Measurements from ENCODE around the gene ITFG2. TPM values are rescaled to one million over a fixed set of nuclear protein-coding genes. Genes with fewer than 3 reads are reported as not detected.

The ITFG2 gene
- total and polyA plus RNA-seq, 10 of the 15 experiments (the other 5 are each of a cell fraction or from before 2014, with no cell fraction given): 21.2 to 39.5 (median 25.9) TPM

DNA sequence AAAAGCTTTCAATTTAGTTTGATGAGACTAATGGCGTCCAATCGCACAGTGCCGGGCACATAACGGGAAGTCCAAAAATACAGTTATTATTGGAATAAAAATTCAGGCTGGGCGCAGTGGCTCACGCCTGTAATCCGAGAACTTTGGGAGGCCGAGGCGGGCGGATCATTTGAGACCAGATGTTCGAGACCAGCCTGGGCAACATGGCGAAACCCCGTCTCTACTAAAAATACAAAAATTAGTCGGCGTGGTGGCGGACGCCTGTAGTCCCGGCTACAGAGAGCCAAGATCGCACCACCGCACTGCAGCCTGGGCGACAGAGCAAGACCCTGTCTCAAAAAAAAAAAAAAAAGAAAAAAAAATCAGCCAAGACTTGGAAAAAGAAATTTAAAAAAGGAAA is 18.9 kb upstream of the ITFG2 start:
- peaks cover 3 to 6% of the 10 kb centered on the region in 2 experiments; a peak in 3 of 4 replicates for H3K36me3 ChIP-seq (ENCODE audit: control insufficient read depth in 2 of 2, insufficient read depth in 2 of 2, low read length in 1 of 2)
- TF ChIP-seq RELB (IDR thresholded peaks at IDR 0.05; ENCODE audit: low read depth) (no peak), POU2F2 (IDR thresholded peaks at IDR 0.05; ENCODE audit: borderline replicate concordance, low read depth, low read length) (no peak), IKZF2 (IDR thresholded peaks at IDR 0.05) (no peak), PAX5 (IDR thresholded peaks at IDR 0.05; ENCODE audit: borderline replicate concordance, low read depth, low read length) (no peak), EED (IDR thresholded peaks at IDR 0.05; ENCODE audit: low read depth) (no peak), E2F4 (IDR thresholded peaks at IDR 0.05; ENCODE audit: low read depth, low read length) (no peak), ZNF274 (IDR thresholded peaks at IDR 0.05; ENCODE audit: insufficient read depth, insufficient read length) (no peak), PML (IDR thresholded peaks at IDR 0.05; ENCODE audit: low read length) (no peak), BHLHE40 (IDR thresholded peaks at IDR 0.05; ENCODE audit: borderline replicate concordance in 1 of 2, low read depth in 2 of 2, low read length in 1 of 2) (no peak), SMAD5 (IDR thresholded peaks at IDR 0.05; ENCODE audit: low read depth) (no peak), ZNF622 (IDR thresholded peaks at IDR 0.05) (no peak), HDGF (IDR thresholded peaks at IDR 0.05) (no peak), USF1 (IDR thresholded peaks at IDR 0.05; ENCODE audit: borderline replicate concordance, extremely low read length, insufficient read depth, low read depth, low read length) (no peak)
- TF ChIP-seq, protein P1, sequence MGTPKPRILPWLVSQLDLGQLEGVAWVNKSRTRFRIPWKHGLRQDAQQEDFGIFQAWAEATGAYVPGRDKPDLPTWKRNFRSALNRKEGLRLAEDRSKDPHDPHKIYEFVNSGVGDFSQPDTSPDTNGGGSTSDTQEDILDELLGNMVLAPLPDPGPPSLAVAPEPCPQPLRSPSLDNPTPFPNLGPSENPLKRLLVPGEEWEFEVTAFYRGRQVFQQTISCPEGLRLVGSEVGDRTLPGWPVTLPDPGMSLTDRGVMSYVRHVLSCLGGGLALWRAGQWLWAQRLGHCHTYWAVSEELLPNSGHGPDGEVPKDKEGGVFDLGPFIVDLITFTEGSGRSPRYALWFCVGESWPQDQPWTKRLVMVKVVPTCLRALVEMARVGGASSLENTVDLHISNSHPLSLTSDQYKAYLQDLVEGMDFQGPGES (IDR thresholded peaks at IDR 0.05): no peak
- TF ChIP-seq, protein P2, sequence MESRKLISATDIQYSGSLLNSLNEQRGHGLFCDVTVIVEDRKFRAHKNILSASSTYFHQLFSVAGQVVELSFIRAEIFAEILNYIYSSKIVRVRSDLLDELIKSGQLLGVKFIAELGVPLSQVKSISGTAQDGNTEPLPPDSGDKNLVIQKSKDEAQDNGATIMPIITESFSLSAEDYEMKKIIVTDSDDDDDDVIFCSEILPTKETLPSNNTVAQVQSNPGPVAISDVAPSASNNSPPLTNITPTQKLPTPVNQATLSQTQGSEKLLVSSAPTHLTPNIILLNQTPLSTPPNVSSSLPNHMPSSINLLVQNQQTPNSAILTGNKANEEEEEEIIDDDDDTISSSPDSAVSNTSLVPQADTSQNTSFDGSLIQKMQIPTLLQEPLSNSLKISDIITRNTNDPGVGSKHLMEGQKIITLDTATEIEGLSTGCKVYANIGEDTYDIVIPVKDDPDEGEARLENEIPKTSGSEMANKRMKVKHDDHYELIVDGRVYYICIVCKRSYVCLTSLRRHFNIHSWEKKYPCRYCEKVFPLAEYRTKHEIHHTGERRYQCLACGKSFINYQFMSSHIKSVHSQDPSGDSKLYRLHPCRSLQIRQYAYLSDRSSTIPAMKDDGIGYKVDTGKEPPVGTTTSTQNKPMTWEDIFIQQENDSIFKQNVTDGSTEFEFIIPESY (IDR thresholded peaks at IDR 0.05): no peak
- H3K4me1 ChIP-seq (ENCODE audit: control insufficient read depth, insufficient read depth, low read length): no peaks in the 10 kb centered on the region; the same call in 1 of the 2 replicates
- no peak overlapping the region for H2AFZ ChIP-seq (ENCODE audit: control insufficient read depth, low read depth, low read length)
- no peak for ATAC-seq
- peaks cover 0 to 3% of the 10 kb centered on the region in 2 experiments; a peak in 1 of 4 replicates for H3K27me3 ChIP-seq (replicated peaks in 1 of 2; ENCODE audit: control insufficient read depth in 2 of 2, insufficient read depth in 2 of 2, low read length in 1 of 2)
- POLR2A ChIA-PET: no interaction called here
- H4K20me1 ChIP-seq (ENCODE audit: control insufficient read depth, insufficient read depth): no peaks in the 10 kb centered on the region; the same call in none of the 2 replicates
- no peak for FAIRE-seq
- SMC1A ChIA-PET (ENCODE audit: uncharacterized antibody, unreplicated experiment): no interaction called here
- CTCF ChIA-PET: no interaction called here
- H3K27ac ChIP-seq (ENCODE audit: control insufficient read depth, insufficient read depth): no peak overlapping the region
- in situ Hi-C loops (cut with MboI) (no loop called here), intact Hi-C loops (cut with micrococcal nuclease; ENCODE audit: unreplicated experiment) (no loop called here)
- H3K79me2 ChIP-seq (ENCODE audit: control insufficient read depth, insufficient read depth, low read length): peaks cover 25% of the 10 kb centered on the region
- H3K9ac ChIP-seq (ENCODE audit: control insufficient read depth, insufficient read depth, low read length): no peak overlapping the region
- DNase-seq (ENCODE audit: low read depth, low spot score): no peak
- 91% methylated on average over 13 of the region's 21 CpGs for WGBS (ENCODE audit: insufficient coverage, insufficient replicate concordance, low lambda C conversion rate, missing lambda C conversion rate)
- RAD21 ChIA-PET (ENCODE audit: unreplicated experiment): no interaction called here
- no peak overlapping the region for H3K4me3 ChIP-seq
- H3K9me3 ChIP-seq (replicated peaks; ENCODE audit: control insufficient read depth, insufficient read depth, low read length): no peaks in the 10 kb centered on the region
- no TSS peak for BruUV-seq (replicated peaks)
- no peak overlapping the region for H3K4me2 ChIP-seq (ENCODE audit: control insufficient read depth, insufficient read depth)

Measured in GM12878 (cell line).